ENCODE measurements around the gene LARGE1.

The LARGE1 gene

DNA sequence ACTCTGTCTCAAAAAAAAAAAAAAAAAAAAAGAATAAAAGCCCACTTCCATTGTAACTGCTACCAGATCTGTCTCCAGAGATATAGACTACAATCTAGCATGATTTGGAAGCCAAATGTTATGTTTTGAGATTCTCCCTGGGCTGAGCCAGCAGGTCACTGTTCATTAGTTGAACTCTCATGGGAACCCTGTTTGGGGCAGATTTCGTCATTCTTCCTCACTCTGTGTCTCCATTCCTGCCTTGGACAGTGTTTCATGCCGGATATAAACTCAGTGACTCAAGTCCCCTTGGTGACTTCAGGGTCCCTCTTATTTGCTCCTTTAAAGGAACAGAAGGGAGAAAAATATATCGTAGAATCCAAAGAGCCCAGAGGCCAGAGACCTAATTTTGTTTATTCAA is 378.1 kb downstream of the LARGE1 start:
- TF ChIP-seq NFIC (IDR thresholded peaks at IDR 0.05) (no peak), TCF12 (IDR thresholded peaks at IDR 0.05; ENCODE audit: low read depth) (no peak), EGR1 (IDR thresholded peaks at IDR 0.05) (no peak), ZBTB7A (IDR thresholded peaks at IDR 0.05; ENCODE audit: low read depth) (no peak), CREB1 (IDR thresholded peaks at IDR 0.05; ENCODE audit: low read depth) (no peak), EP300 (IDR thresholded peaks at IDR 0.05; ENCODE audit: borderline replicate concordance) (no peak), YY1 (IDR thresholded peaks at IDR 0.05; ENCODE audit: low read depth) (no peak), TEAD4 (IDR thresholded peaks at IDR 0.05) (no peak), CEBPB (IDR thresholded peaks at IDR 0.05) (no peak)

DNA sequence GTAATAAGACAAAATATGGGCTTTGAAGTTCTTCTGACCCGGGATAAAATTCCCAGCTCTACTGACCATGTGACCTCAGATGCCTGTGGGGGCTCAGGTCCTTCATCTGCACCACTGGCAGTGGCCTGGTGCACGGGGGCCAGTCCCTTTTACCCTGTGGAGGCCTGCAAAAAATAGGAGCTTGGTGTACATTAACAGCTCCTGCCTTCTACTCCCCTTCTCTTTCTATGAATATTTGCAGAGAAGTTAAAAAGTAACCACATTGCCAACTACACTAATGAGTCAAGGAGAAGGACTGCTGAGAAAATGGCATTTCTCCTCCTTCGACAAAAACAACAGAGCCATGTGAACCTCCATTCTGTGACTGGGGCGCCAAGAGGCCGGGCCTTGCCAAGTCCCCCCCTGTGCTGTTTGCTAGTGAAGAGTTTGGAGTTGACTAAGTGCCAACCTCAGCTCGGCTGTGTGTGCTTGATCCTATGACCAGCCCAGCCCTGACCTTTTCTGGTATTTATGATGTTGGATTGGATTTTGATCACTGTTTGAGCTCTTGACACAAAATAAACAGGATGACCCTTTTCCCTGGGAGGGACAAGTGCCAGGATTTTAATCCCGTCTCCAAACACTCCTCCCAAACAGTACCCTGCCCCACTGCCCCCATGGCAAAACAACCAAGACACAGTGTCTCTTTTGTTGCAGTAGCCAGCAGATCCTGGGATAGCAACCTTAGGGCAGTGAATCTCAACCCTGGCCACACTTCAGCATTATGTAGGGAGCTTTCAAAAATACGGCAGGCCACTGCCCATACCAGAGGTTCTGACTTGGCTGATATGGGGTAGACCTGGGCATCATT is 380.1 kb downstream of the LARGE1 start:
- TF ChIP-seq ZBTB7A (IDR thresholded peaks at IDR 0.05; ENCODE audit: low read depth) = no peak
- no peak for TF ChIP-seq CEBPB (IDR thresholded peaks at IDR 0.05)
- TF ChIP-seq EGR1 (IDR thresholded peaks at IDR 0.05) = no peak
- no peak for TF ChIP-seq CREB1 (IDR thresholded peaks at IDR 0.05; ENCODE audit: low read depth)
- TF ChIP-seq TAF1 (IDR thresholded peaks at IDR 0.05; ENCODE audit: low read depth) = no peak
- no peak for TF ChIP-seq TCF12 (IDR thresholded peaks at IDR 0.05; ENCODE audit: low read depth)
- no peak for TF ChIP-seq YY1 (IDR thresholded peaks at IDR 0.05; ENCODE audit: low read depth)
- TF ChIP-seq, protein P1, sequence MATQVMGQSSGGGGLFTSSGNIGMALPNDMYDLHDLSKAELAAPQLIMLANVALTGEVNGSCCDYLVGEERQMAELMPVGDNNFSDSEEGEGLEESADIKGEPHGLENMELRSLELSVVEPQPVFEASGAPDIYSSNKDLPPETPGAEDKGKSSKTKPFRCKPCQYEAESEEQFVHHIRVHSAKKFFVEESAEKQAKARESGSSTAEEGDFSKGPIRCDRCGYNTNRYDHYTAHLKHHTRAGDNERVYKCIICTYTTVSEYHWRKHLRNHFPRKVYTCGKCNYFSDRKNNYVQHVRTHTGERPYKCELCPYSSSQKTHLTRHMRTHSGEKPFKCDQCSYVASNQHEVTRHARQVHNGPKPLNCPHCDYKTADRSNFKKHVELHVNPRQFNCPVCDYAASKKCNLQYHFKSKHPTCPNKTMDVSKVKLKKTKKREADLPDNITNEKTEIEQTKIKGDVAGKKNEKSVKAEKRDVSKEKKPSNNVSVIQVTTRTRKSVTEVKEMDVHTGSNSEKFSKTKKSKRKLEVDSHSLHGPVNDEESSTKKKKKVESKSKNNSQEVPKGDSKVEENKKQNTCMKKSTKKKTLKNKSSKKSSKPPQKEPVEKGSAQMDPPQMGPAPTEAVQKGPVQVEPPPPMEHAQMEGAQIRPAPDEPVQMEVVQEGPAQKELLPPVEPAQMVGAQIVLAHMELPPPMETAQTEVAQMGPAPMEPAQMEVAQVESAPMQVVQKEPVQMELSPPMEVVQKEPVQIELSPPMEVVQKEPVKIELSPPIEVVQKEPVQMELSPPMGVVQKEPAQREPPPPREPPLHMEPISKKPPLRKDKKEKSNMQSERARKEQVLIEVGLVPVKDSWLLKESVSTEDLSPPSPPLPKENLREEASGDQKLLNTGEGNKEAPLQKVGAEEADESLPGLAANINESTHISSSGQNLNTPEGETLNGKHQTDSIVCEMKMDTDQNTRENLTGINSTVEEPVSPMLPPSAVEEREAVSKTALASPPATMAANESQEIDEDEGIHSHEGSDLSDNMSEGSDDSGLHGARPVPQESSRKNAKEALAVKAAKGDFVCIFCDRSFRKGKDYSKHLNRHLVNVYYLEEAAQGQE (IDR thresholded peaks at IDR 0.05; ENCODE audit: low read depth) = no peak
- no peak for TF ChIP-seq EP300 (IDR thresholded peaks at IDR 0.05; ENCODE audit: borderline replicate concordance)

DNA sequence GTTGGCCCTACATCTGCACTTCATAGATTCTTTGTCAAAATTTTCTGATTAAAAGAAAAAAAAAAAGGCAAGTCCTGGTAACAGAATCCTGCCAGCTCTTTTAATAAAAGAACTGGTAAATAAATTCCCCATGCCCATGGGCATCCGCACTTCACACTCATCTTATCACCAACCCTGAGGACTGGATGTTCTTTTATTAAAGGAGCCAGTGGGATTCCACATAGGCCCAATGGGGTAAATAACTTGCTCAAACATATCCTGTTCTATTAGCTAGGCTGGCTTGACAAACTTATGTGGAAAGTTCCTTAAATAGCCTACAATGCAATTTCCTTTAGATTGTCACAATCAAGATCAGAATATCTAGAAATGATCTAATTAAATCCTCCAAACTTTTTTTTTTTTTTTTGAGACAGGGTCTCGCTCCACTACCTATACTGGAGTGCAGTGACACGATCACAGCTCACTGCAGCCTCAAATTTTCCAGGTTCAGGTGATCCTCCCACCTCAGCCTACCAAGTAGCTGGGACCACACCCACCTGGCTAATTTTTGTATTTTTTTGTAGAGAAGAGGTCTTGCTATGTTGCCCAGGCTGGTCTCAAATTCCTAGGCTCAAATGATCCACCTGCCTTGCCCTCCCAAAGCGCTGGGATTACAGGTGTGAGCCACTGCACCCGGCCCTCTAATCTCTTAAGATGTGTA is 380.9 kb downstream of the LARGE1 start:
- TF ChIP-seq, protein P2, sequence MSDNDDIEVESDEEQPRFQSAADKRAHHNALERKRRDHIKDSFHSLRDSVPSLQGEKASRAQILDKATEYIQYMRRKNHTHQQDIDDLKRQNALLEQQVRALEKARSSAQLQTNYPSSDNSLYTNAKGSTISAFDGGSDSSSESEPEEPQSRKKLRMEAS (IDR thresholded peaks at IDR 0.05) = no peak
- no peak for TF ChIP-seq EGR1 (IDR thresholded peaks at IDR 0.05)
- TF ChIP-seq CEBPB (IDR thresholded peaks at IDR 0.05) = no peak
- TF ChIP-seq NFIC (IDR thresholded peaks at IDR 0.05) = no peak
- no peak for TF ChIP-seq YY1 (IDR thresholded peaks at IDR 0.05; ENCODE audit: low read depth)
- no peak for TF ChIP-seq TAF1 (IDR thresholded peaks at IDR 0.05; ENCODE audit: low read depth)
- no peak for TF ChIP-seq RAD21 (IDR thresholded peaks at IDR 0.05; ENCODE audit: low read depth)
- TF ChIP-seq TEAD4 (IDR thresholded peaks at IDR 0.05) = no peak
- no peak for TF ChIP-seq ZBTB7A (IDR thresholded peaks at IDR 0.05; ENCODE audit: low read depth)
- no peak for TF ChIP-seq TCF12 (IDR thresholded peaks at IDR 0.05; ENCODE audit: low read depth)
- TF ChIP-seq, protein P1 (IDR thresholded peaks at IDR 0.05; ENCODE audit: low read depth) = no peak
- TF ChIP-seq EP300 (IDR thresholded peaks at IDR 0.05; ENCODE audit: borderline replicate concordance) = no peak
- TF ChIP-seq CREB1 (IDR thresholded peaks at IDR 0.05; ENCODE audit: low read depth) = no peak
- TF ChIP-seq FOXM1 (IDR thresholded peaks at IDR 0.05; ENCODE audit: borderline replicate concordance, low read depth) = no peak
- TF ChIP-seq, protein P3, sequence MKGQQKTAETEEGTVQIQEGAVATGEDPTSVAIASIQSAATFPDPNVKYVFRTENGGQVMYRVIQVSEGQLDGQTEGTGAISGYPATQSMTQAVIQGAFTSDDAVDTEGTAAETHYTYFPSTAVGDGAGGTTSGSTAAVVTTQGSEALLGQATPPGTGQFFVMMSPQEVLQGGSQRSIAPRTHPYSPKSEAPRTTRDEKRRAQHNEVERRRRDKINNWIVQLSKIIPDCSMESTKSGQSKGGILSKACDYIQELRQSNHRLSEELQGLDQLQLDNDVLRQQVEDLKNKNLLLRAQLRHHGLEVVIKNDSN (IDR thresholded peaks at IDR 0.05) = no peak

DNA sequence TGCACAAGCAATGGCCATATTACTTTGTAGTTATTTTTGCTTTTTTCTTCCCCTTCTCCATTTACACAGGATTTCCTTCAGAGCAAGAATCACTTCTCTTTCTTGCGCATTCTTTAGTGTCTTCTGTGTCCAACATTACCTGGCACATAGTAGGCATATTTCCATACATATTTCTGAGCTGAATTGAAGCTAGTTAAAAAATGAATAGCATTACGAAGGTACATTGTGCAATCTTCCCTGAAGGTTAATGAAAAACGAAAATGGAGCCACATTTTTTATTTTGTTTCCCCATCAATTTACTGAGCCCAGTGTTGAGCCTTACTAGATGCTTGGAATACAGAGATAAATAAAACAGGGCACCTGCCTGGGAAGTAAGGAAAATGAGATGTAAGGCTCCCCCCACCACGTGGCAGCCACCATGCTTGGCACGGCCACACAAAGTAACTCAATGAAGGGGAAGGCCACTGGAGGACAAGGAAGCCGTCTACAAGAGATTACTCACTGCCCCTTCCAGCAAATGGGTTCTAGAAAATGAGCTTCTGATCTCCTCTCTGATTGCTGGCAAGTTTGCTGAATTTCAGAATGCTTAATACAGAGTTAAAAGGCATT is 381.9 kb downstream of the LARGE1 start:
- TF ChIP-seq YY1 (IDR thresholded peaks at IDR 0.05; ENCODE audit: low read depth) = no peak

DNA sequence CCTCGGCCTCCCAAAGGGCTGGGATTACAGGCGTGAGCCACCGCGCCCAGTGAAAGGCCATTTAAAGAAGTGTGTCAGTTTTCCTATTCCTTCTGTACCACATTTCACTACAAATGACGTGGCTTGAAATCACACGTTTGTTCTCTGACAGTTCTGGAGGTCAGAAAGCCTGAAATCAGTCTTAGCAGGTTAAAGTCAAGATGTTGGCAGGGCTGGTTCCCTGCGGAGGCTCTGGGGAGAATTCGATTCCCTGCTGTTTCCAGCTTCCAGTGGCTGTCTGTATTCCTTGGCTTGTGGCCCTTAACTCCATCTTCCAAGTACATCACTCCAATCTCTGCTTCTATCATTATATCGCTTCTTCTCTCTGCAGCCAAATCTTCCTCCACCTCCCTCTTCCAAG is 383.2 kb downstream of the LARGE1 start:
- TF ChIP-seq, protein P1 (IDR thresholded peaks at IDR 0.05; ENCODE audit: low read depth) = no peak
- TF ChIP-seq YY1 (IDR thresholded peaks at IDR 0.05; ENCODE audit: low read depth) (no peak), RAD21 (IDR thresholded peaks at IDR 0.05; ENCODE audit: low read depth) (no peak), CEBPB (IDR thresholded peaks at IDR 0.05) (no peak), TCF12 (IDR thresholded peaks at IDR 0.05; ENCODE audit: low read depth) (no peak), CREB1 (IDR thresholded peaks at IDR 0.05; ENCODE audit: low read depth) (no peak), ZBTB7A (IDR thresholded peaks at IDR 0.05; ENCODE audit: low read depth) (no peak), EP300 (IDR thresholded peaks at IDR 0.05; ENCODE audit: borderline replicate concordance) (no peak), TAF1 (IDR thresholded peaks at IDR 0.05; ENCODE audit: low read depth) (no peak), TEAD4 (IDR thresholded peaks at IDR 0.05) (no peak), EGR1 (IDR thresholded peaks at IDR 0.05) (no peak), FOXM1 (IDR thresholded peaks at IDR 0.05; ENCODE audit: borderline replicate concordance, low read depth) (no peak), NFIC (IDR thresholded peaks at IDR 0.05) (no peak)
- TF ChIP-seq, protein P3 (IDR thresholded peaks at IDR 0.05) = no peak
- TF ChIP-seq, protein P2 (IDR thresholded peaks at IDR 0.05) = no peak
